Measurements from ENCODE around the gene EEIG1. TPM values are rescaled to one million over a fixed set of nuclear protein-coding genes. Genes with fewer than 3 reads are reported as not detected.

The EEIG1 gene
- total RNA-seq, 1 experiment from 2014 or later: 176 TPM

- peaks cover 54% of the 10 kb centered on the region for H3K79me2 ChIP-seq (ENCODE audit: low read depth)
- peaks cover 65% of the 10 kb centered on the region for H4K20me1 ChIP-seq (ENCODE audit: insufficient read depth)
- TF ChIP-seq CTCF (conservative IDR thresholded peaks at IDR 0.05): no peak
- no peak for TF ChIP-seq EZH2 (IDR thresholded peaks at IDR 0.05; ENCODE audit: low read depth)
- no peaks in the 10 kb centered on the region for H3K9me2 ChIP-seq (ENCODE audit: insufficient read depth)
- H3K4me3 ChIP-seq: no peak overlapping the region
- H3K27me3 ChIP-seq (ENCODE audit: insufficient read depth, low read depth): no peaks in the 10 kb centered on the region
- no TSS peak for BruUV-seq (replicated peaks)
- ChIA-PET CTCF (no interaction called here), POLR2A (ENCODE audit: unreplicated experiment) (no interaction called here)
- H3K4me2 ChIP-seq: no peak overlapping the region
- H3K27ac ChIP-seq: no peak overlapping the region
- no peak for DNase-seq
- H3K4me1 ChIP-seq (replicated peaks; ENCODE audit: insufficient read depth): peaks cover 11% of the 10 kb centered on the region
- peaks cover 15% of the 10 kb centered on the region; the same call in 1 of the 2 replicates for H3K36me3 ChIP-seq (ENCODE audit: low read depth)
- no peak overlapping the region for H2AFZ ChIP-seq
- intact Hi-C loops (cut with micrococcal nuclease; ENCODE audit: unreplicated experiment): no loop called here
- H3K9me3 ChIP-seq (ENCODE audit: insufficient read depth, low read depth): no peaks in the 10 kb centered on the region
- H3F3A ChIP-seq (ENCODE audit: insufficient read depth, low read depth): peaks cover 21% of the 10 kb centered on the region; the same call in 1 of the 2 replicates
These were observed 30.8 kb downstream of the EEIG1 start for GRCh38 chr9:127949827-127950512.

DNA sequence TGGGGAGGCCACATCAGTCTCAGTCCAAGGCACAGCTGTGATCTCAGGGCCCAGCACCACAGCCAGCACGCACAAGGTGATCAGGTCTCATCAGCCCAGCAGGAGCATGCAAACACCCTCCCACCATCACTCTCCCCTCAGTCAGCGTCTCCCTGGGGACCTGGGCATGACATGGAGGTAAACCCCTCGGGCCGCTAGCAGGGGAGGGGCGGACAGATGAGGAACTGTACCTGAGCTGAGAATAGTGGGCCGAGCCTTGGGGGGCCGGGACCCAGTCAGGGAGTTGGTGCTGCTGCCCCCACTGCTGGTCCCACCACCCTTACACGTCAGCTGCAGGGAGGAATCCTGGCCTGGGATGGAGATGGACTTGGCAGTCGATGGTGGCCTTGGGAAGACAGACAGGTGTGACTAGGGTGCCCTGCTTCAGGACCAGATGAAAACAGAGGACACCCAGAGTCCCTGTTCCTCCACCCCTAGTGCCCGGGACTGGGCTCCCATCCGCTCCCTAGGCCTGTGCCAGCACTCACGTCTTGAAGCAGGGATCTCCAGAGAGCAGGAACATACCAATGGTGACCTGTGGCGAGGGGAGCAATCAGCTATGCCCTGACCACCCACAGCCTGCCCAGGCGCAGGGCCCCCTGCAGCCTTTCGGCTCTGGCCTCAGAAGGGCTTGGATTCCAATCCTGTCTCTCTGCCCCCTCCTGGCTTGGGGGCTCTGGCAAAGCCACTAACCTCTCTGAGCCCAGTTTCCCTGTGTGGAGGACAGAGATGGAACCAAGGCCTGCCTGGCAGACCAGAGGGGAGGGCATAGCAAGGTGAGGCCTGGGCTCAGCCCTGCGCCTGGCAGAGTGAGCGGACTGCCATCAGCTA lies 32.7 kb downstream of the EEIG1 start:
- CTCF ChIA-PET: interaction anchor here (0.6 kb wide), 1 partner anchor 9 kb away, joined by 8 read pairs; no protein-coding TSS in a partner anchor
- no peak for DNase-seq
- H3K9me3 ChIP-seq (ENCODE audit: insufficient read depth, low read depth): no peaks in the 10 kb centered on the region
- TF ChIP-seq CTCF (conservative IDR thresholded peaks at IDR 0.05) (no peak), EZH2 (IDR thresholded peaks at IDR 0.05; ENCODE audit: low read depth) (no peak)
- H3K4me2 ChIP-seq: no peak overlapping the region
- H3K27me3 ChIP-seq (ENCODE audit: insufficient read depth, low read depth): no peaks in the 10 kb centered on the region
- no peaks in the 10 kb centered on the region for H3K4me1 ChIP-seq (replicated peaks; ENCODE audit: insufficient read depth)
- H3K4me3 ChIP-seq: no peak overlapping the region
- BruUV-seq (replicated peaks): no TSS peak
- peaks cover 24% of the 10 kb centered on the region; the same call in 1 of the 2 replicates for H3K36me3 ChIP-seq (ENCODE audit: low read depth)
- H3K79me2 ChIP-seq (ENCODE audit: low read depth): peaks cover 35% of the 10 kb centered on the region
- H2AFZ ChIP-seq: no peak overlapping the region
- peaks cover 37% of the 10 kb centered on the region; the same call in 1 of the 2 replicates for H3F3A ChIP-seq (ENCODE audit: insufficient read depth, low read depth)
- H4K20me1 ChIP-seq (ENCODE audit: insufficient read depth): peaks cover 47% of the 10 kb centered on the region
- H3K27ac ChIP-seq: no peak overlapping the region
- H3K9me2 ChIP-seq (ENCODE audit: insufficient read depth): no peaks in the 10 kb centered on the region
- POLR2A ChIA-PET (ENCODE audit: unreplicated experiment): no interaction called here
- intact Hi-C loops (cut with micrococcal nuclease; ENCODE audit: unreplicated experiment): no loop called here

DNA sequence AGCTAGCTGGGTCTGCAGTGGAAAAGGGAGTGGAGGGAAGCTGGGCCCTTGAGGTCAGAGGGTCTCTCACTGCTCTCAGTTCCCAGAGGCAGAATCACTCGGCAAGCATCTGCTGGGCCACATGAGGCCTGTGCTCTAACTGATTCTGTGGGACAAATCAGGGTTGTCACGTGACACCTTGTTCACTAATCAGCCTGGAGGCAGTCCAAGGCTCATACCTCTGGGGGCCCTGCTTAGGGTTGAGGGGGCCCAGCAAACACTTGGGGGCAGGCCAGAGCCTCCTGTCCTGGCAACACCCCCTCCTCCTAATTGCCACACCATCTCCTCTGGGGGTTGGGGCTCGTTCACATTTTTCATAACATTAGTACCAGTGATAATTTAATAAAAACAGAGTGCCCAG lies 34.1 kb downstream of the EEIG1 start:
- no peaks in the 10 kb centered on the region for H3K9me2 ChIP-seq (ENCODE audit: insufficient read depth)
- ChIA-PET POLR2A (ENCODE audit: unreplicated experiment) (no interaction called here), CTCF (interaction anchor here (0.6 to 0.8 kb wide), 3 partner anchors 21 to 153 kb away, joined by 3 to 5 read pairs (median 3); no protein-coding TSS in a partner anchor)
- no peaks in the 10 kb centered on the region for H3K9me3 ChIP-seq (ENCODE audit: insufficient read depth, low read depth)
- H3K4me2 ChIP-seq: no peak overlapping the region
- H3K36me3 ChIP-seq (ENCODE audit: low read depth): peaks cover 28% of the 10 kb centered on the region; the same call in 1 of the 2 replicates
- no peak for TF ChIP-seq EZH2 (IDR thresholded peaks at IDR 0.05; ENCODE audit: low read depth)
- no peak for TF ChIP-seq CTCF (conservative IDR thresholded peaks at IDR 0.05)
- DNase-seq: no peak
- no peaks in the 10 kb centered on the region for H3K4me1 ChIP-seq (replicated peaks; ENCODE audit: insufficient read depth)
- peaks cover 41% of the 10 kb centered on the region; the same call in 1 of the 2 replicates for H3F3A ChIP-seq (ENCODE audit: insufficient read depth, low read depth)
- intact Hi-C loops (cut with micrococcal nuclease; ENCODE audit: unreplicated experiment): no loop called here
- BruUV-seq (replicated peaks): no TSS peak
- no peak overlapping the region for H3K4me3 ChIP-seq
- H3K79me2 ChIP-seq (ENCODE audit: low read depth): peaks cover 22% of the 10 kb centered on the region
- H3K27ac ChIP-seq: no peak overlapping the region
- no peaks in the 10 kb centered on the region for H3K27me3 ChIP-seq (ENCODE audit: insufficient read depth, low read depth)
- H4K20me1 ChIP-seq (ENCODE audit: insufficient read depth): peaks cover 44% of the 10 kb centered on the region
- no peak overlapping the region for H2AFZ ChIP-seq
